ENCODE measurements around the gene CCDC137.

GRCh38 chr17:81676906-81677305 lies 10.4 kb downstream of the CCDC137 start:
- TF ChIP-seq CTCF (IDR thresholded peaks at IDR 0.05 in 4 of 5, conservative IDR thresholded peaks at IDR 0.05 in 1 of 5) (no peak), POLR2A (IDR thresholded peaks at IDR 0.05) (no peak)
